ENCODE results near the gene USF1.

Gene USF1

GRCh38 chr1:161045736-161046604, at the start of gene USF1:
USF1 (minus strand) TSS chr1:161045977; CDS start chr1:161043275, 2,702 bp downstream.
- peak; percentile 93 for DNase-seq (ENCODE audit: low spot score)

DNA sequence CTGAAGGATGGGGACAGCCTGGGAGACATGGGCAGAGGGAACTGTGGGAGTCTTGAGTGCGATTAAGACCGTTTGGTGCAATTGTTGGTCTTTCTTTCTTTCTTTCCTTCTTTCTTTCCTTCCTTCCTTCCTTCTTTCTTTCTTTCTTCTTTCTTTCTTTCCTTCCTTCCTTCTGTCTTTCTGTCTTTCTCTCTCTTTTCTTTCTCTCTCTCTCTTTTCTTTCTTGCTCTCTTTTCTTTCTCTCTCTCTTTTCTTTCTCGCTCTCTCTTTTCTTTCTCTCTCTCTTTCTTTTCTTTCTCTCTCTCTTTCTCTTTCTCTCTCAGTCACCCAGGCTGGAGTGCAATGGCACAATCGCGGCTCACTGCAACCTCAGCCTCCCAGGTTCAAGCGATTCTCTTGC, 49.5 kb upstream of the USF1 start:
- DNase-seq (ENCODE audit: low spot score) = no peak

- DNase-seq (ENCODE audit: low spot score) = no peak
Observed at GRCh38 chr1:161094481-161094880, 48.7 kb upstream of the USF1 start.

GRCh38 chr1:161092621-161093028, 46.8 kb upstream of the USF1 start:
- no peak for DNase-seq (ENCODE audit: low spot score)

- DNase-seq (ENCODE audit: low spot score) = no peak
Observed at GRCh38 chr1:161091796-161092507, 46.2 kb upstream of the USF1 start.

GRCh38 chr1:161091093-161091492, 45.3 kb upstream of the USF1 start:
- no peak for DNase-seq (ENCODE audit: low spot score)

DNA sequence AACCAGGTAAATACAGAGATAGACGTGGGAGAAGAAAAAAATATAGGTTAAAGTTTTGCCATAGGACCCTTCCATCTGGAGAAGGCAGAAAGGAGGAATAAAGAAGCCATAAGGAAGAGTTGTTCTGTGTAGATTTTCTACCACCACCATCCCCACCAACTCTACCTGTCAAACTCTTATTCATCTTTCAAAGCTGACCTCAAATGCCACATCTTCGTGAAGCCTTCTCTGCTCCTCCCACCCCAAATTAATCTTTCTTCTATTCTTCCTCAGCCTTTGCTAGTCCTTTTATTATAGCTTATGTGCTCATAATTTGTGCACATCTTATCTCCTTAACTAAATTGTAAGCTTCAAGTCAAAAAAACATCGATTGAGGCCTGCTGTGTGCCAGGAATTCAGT, 44.8 kb upstream of the USF1 start:
- DNase-seq (ENCODE audit: low spot score) = no peak

- DNase-seq (ENCODE audit: low spot score) = no peak
Observed at GRCh38 chr1:161089938-161090337, 44.2 kb upstream of the USF1 start.

DNA sequence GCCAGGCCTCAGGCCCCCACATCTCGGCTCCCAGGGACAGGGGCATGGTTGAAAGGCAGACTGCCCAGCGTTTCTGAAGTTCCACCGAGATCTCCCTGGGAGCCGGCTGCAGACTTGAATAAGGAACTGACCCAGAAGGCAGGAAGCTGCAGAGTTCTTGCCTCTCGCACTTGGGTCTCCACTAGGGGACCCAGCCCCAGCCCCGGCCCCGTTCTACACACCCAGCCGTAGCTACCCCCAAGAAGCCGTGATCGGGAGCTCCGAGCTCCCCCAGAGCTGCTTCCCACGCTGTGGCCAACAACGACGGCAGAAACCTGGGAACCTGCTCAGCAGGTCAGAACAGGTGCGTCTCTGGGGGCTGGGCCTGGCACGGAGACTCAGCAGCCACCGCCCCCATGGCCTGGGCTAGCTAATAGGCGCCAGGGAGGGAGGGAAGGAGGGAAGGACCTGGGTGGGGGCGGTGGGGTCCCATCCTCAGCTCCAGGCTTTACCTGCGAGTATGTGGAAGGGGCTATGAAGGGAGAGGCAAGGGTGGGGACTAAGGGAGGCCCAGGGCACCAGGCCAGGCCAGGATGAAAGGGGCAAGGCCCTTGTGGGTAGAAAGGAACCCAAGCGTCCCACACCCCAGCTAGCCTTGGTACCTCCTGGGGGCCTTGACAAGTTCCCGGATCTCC, 43.6 kb upstream of the USF1 start, which contains the start of gene NECTIN4:
Gene NECTIN4, minus strand, starts transcription at position 308 of the 674 bp plus-strand sequence. Its CDS starts 262 bp downstream, at position 46.
- no peak for DNase-seq (ENCODE audit: low spot score)

DNA sequence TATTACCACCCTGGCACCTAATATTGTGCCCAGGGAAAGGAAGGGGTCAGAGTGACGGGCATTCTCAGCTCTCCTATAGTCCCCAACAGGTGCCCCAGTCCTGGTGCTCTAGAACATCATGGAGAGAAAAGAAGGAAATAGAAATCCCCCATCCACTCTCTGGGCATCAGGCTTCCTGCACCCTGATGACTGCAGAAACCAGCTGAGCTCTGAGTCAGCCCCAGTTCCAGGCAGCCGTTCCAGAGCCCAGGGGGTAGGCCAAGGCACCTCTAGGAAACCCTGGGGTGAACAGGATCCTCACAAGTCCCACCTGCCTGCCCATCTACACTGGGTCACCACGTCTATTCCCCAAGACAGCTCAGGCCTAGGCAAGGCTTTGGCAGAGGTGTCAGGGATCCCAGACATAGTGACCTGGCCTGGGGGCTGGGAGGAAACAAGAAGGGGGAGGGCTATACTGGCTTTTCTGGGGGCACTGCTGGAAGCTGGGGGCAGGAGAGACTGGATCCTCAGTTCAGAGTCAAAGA, 42.9 kb upstream of the USF1 start:
- DNase-seq (ENCODE audit: low spot score) = no peak

- DNase-seq (ENCODE audit: low spot score) = no peak
Observed at GRCh38 chr1:161086457-161086856, 40.7 kb upstream of the USF1 start.

DNA sequence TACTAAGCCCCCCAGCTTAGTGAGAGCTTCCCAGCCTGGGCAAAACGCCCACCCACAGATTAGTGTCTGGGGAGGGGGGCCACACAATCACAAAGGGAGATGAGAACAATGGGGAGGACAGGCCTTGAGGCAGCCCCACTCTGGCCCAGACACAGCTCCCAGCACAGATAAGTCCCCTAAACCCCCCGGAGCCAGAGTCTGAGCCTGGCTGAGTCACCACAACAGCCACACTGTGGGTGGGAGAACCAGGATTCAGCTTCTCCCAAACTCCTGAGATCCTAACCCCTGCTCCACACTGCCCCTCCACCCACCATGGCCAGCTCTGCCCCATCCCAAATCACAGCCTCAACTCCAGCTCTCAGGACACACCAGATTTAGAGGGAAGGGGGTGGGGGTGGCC, 39.4 kb upstream of the USF1 start:
- DNase-seq (ENCODE audit: low spot score) = no peak

DNA sequence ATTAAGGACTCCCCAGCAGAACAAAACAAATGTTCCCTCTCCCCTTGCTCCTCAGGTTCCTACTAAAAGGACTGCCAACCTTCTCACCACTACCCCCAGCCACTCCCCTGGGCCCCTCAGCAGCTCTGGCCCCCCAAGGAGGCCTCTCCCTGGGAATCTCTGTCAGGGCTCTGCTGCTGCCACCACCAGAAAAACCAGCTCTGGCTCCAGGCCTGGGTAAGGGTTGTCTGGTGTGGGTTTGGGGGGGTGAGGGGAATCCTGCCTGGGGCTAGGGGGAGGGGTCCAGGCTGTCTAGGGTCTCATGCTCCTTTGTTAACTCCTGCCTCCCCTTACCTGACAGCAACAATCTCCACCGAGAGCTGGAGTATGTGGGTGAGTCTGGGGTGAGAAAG, 38.8 kb upstream of the USF1 start:
- DNase-seq (ENCODE audit: low spot score) = no peak

- no peak for DNase-seq (ENCODE audit: low spot score)
Observed at GRCh38 chr1:161083748-161084596, 38.2 kb upstream of the USF1 start.

- peak; percentile 70 for DNase-seq (ENCODE audit: low spot score)
Observed at GRCh38 chr1:161082996-161083747, 37.4 kb upstream of the USF1 start.

DNA sequence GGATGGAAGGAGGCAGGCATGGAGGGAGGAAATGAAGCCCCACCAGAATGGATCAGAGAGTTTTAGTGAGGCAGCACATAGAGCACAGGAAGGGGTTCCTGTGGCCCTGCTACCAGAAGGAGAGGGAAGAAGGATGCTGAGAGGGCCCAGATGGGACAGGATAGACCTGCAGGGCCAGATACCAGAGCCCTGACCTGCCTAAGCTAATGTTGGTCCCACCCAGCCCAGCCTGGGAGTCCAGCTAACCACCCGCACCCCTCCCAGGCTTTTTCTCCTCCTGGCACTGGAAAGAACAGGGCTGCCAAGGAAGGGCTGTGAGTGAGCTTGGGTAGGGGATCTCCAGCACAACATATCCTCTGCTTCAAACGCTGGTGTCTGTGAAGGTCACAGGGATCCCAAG, 36.7 kb upstream of the USF1 start:
- DNase-seq (ENCODE audit: low spot score) = no peak

DNA sequence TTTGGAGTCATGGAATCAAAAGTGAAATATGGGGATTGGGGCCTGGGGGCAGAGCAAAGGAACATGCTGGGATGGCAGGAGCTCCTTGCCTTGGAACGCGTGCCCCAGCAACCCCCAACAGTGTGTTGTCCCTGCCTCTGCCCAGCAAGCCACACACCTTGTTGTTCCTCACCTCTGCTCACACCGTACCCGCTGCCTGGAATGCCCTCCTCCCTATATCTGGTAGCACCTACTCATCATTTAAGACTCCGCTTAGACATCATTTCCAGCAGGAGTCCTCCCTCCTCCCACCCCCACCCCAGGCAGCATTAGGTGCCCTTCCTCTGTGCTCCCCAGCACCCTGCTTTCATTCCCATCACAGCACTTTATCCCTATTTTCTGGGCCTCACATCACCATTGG, 35.7 kb upstream of the USF1 start:
- no peak for DNase-seq (ENCODE audit: low spot score)

DNA sequence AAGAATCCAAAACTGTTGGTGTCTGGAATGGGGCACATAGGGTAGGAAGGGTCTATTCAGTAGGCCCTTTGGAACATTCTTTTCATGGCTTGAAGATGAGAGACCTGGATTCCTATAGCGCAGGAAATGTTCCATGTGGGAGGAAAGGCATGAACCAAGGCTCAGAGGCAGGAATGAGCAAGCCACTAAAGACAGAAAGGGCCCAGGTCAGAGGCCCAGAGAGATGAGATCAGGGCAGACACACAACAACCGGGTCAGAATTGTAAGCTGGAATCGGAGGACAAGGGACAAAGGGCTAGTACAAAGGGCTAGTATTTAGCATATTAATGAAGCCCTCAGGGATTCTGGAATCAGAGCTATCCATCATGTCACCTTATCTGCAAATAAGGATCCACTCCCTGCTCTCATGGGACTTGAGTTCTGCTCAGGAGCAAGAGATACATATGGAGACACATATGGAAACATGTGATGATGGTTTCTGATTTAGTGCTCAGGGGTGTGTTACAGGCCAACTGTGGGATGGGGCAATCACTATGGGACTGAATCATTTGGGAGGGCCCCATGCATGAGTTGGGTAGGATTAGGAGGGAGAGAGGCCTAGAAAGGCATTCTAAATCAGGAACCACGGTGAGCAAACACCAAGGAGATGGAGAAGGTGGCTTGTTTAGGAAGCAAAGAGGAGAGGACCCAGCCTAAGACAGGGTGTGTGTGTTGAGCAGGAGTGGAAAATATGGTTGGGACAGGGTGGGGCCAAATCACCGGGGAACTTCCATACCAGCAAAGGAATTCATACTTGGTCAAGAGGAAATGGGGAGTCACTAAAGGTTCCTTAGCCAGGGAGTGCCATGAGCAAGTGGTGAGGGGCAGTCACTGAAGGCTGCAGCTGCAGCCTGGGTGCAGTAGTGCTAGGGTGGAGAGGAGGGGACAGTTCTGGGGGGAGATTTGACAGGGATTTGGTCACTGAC, 34.9 kb upstream of the USF1 start:
- DNase-seq (ENCODE audit: low spot score) = no peak

GRCh38 chr1:161079436-161080110, 33.8 kb upstream of the USF1 start:
- DNase-seq (ENCODE audit: low spot score) = no peak
